GM21529 (cell line): ENCODE results near the gene DNAH6.
A peak's percentile ranks its signal among the peaks of the same experiment; 100 is the strongest.

Source experiments
- ATAC-seq: cut with Tn5 transposase; IDR thresholded peaks from one replicate; pipeline ENCODE4 v1.9.1; 2021; ENCODE audit not compliant: unreplicated experiment

The DNAH6 gene

DNA sequence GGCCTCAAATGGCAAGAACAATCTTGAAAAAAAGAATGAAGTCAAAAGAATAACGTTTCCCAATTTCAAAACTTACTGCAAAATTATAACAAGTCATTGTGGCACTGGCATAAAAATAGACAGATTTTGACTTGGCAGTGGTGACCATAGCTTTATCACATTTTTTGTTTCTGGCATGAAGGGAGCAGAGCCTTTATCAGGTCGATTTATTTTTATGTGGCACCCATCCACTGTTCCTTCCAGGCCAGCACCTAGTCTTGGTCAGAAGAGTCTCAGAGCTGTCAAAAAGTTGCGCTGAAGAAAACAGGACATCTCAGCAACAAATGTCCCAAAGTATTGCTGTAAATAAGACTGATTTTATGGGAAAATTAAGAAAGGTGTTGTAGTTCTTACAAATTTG, 272.2 kb downstream of the DNAH6 start:
- no peak for ATAC-seq

- no peak for ATAC-seq
Measured at GRCh38 chr2:84792856-84793522, 276.7 kb downstream of the DNAH6 start.

GRCh38 chr2:84793641-84794040, 277.3 kb downstream of the DNAH6 start:
- no peak for ATAC-seq

DNA sequence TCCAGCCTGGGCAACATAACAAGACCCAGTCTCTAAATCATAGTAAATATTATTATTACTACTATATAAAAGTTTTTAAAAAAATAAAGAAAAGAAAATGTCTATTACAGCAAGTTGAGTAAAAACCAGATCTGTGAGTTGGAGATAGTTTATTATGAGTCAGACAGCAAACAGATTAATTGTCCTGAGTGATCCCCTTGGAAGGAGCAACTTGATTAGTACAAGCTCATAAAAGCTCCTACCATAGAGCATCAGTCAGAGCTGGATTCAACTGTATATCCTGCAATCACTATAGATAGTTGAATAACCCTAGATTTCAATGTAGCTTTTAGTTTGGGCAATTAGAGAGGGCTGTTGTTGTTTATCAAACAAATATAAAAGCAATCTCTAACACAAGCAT, 280.5 kb downstream of the DNAH6 start:
- ATAC-seq: no peak

DNA sequence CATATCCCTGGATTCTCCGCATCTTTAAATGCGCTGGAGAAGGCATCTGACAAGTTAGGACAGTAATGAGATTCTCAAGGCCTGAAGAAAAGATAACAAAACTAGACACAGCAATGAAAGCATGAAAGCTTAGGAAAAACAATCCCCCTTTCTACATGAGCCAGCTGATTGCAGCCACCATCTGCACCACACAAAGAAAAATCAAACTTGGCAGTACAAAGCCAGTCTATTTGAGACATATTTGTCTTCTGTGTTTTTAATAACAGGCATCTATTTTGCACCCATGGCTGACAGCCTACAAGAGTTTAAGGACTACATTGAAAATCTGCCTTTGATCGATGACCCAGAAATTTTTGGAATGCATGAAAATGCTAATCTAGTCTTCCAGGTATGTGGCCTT, 281.0 kb downstream of the DNAH6 start:
- ATAC-seq: no peak

DNA sequence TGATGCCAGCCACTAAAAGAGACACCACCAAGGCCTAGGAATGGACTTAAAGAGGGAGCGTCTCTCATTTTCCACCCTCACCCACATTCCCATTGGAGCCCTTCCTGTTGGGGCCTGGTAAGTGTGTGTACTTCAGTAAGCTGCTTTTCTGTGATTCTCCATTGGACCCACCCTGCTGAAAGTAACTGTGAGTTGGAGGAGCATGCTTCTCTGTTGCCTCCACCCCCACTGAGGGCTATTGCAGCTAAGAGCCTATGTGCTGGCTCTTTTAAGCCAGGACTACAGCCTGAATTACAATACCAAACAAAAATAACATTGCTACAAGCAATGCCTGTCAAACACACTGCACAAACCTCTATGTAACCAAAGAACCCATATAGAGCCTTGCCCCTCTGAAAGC, 283.5 kb downstream of the DNAH6 start:
- no peak for ATAC-seq

- peak; percentile 95 for ATAC-seq
Measured at GRCh38 chr2:84800194-84800805, 284.0 kb downstream of the DNAH6 start.

- ATAC-seq: no peak
Measured at GRCh38 chr2:84801811-84802210, 285.5 kb downstream of the DNAH6 start.

DNA sequence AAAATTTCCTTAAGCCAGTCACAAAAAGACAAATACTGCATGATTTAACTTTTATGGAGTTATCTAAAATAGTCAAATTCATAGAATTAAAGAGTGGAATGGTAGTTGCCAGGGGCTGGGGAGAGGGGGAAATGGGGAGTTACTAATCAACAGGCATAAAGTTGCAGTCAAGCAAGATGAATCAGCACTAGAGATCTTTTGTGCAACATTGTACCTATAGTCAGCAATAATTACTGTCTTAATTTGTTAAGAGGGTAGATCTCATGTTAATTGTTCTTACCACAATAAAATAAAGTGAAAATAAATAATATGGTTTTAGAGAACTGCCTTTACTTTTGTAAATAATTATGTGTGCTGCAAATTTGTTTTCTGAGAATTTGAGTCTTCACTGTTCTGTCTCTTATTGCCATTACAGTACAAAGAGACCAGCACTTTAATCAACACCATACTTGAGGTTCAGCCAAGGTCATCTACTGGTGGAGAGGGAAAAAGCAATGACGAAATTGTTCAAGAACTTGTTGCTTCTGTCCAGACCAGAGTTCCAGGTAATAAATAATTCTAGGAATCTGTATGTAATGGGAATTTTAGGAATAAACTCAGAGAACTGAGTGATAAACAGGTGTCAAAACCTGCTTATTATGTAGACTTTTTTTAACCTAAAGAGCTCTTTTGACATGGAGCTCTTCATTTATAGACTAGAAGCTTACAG, 289.1 kb downstream of the DNAH6 start:
- no peak for ATAC-seq

DNA sequence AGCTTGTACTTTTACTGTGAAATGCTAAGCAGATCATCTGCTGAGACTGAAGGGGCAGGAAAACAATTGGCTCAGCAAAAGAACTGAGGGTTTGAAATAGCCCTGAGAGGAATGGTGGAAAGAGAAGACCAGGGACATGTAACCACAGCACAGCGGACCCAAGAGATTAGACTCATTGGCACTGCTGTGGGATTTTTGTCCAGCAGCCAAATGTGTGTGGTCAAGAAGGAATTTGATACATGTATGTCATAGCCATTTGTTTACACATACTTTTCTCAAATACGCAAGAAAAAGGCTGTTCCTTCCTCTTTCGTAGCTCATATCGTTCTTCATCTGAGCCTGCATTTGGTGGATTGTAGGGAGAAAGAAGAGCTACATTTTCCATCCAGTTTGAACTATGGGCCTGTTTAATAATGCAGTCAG, 290.8 kb downstream of the DNAH6 start:
- no peak for ATAC-seq

DNA sequence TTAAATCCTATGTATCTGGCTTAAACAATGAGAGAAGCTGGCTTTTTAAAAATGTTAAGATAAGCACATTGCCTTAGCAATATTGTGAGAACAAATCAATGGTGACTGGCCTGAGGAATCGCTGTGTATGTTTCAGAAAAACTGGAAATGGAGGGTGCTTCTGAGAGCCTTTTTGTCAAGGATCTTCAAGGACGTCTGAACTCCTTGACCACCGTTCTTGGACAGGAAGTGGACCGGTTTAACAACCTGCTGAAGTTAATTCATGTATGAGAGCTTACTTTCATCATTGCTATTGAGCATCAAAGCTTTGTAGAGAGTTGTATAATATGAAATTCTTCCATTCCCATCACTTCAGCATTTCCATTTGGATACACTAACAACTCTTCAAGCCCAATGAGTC, 292.0 kb downstream of the DNAH6 start:
- ATAC-seq: no peak

DNA sequence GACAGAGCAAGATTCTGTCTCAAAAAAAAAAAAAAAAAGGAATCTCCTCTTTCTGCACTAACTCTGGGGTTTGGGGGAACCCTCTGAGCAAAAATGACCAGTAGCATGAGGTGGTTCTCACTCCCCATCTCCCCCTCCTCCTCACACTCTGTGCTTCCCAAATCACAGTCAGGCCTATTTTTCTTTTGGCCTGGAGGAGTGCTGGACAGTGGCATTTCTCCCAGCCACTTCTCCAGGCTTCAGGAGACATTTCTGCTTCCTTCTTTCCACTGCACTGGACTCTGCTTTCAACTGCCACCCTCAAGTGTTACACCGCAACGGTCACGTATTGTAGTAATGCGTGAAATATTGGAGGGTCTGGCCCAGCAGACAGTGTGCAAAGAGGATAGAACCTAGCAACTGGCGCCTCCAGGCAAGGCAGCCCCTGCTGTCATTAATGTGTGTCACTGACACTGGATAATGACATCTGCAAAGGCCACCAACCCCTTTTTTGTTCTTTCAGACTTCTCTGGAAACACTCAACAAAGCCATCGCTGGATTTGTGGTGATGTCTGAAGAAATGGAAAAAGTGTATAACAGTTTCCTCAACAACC, 295.6 kb downstream of the DNAH6 start:
- no peak for ATAC-seq

- ATAC-seq: no peak
Measured at GRCh38 chr2:84815146-84815545, 298.8 kb downstream of the DNAH6 start.

- peak; percentile 75 for ATAC-seq
Measured at GRCh38 chr2:84816426-84817026, 300.2 kb downstream of the DNAH6 start.

DNA sequence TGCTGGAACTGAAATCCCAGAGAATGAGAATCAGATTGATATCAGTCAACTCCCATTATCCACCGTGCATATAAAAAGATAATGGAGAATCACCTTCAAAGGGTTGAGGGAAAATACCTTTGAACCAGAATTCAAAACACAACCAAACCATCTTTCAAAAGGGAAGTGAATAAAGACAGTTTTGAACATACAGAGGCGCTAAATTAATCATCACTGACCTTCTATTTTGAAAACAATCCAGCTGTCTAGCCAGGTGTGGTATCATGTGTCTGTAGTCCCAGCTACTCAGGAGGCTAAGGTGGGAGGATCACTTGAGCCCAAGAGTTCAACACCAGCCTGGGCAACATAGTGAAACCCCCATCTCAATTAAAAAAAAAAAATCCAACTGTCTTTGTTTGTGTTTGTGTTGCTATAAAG, 300.9 kb downstream of the DNAH6 start:
- ATAC-seq: peak; percentile 93

DNA sequence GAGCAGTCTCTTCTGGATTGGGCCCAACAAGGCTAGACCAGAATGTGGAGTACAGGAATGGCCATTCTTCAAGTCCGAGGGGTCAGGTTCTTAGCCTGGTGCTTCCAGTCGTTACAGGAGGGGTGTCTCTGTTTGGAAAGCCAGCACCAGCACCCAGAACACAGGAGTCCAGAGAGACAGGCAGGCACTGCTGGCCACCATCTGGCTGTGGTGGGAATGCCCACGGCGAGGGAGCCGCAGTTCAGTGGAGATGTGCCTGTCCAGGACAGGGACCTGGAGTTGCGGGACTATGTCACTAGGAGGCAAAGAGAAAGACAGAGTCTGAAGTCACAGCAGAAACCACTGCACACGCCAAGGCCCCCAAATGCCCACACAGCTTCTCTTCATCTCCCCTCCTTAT, 305.5 kb downstream of the DNAH6 start:
- ATAC-seq: no peak

DNA sequence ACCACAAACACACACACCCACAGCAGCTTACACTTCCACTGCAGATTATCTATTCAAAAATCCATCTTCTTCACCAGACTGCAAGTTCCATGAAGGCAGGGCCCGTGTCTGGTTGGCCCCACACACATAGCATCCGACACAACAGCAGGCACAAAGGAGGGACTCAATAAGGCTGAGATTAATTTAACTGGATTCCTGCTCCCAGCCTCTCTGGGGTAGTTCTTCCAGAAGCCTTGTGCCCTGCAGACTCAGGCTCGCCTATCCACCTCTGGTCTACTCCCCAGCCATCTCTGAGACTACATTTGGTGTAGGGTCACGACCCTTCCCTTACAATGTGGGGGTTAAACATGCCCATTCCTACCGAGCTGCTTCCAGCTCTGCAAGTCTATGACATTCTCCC, 306.9 kb downstream of the DNAH6 start:
- ATAC-seq: no peak

DNA sequence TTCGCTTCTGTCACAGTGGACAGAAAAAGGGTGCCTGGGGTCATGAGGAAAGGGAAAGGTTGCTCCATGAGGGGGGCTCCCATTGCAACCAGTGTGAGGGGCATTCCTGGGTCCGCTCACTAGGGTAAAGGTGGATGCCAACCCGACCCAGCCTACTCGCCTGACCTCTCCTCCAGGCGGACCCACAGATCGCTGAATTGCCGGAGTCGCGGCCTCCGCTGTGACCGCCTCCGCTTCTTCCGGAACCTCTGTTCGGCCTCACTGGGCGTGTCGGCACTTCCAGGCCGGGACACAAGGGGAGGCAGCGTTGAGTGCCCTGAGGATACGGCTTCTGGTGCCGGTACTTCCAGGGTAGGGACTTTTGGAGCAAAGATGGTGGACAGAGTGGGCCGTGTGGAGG, 307.5 kb downstream of the DNAH6 start:
- no peak for ATAC-seq

- no peak for ATAC-seq
Measured at GRCh38 chr2:84827978-84828575, 311.8 kb downstream of the DNAH6 start.

- ATAC-seq: no peak
Measured at GRCh38 chr2:84829693-84830092, 313.4 kb downstream of the DNAH6 start.

- no peak for ATAC-seq
Measured at GRCh38 chr2:84830095-84830494, 313.8 kb downstream of the DNAH6 start.
